Measurements from ENCODE around the gene LMBRD1.

GRCh38 chr6:69785697-69786096, 11.1 kb downstream of the LMBRD1 start:
- TF ChIP-seq CTCF (IDR thresholded peaks at IDR 0.05) (no peak), POLR2A (IDR thresholded peaks at IDR 0.05) (no peak), EP300 (IDR thresholded peaks at IDR 0.05) (no peak), POLR2AphosphoS5 (IDR thresholded peaks at IDR 0.05) (no peak)
